GM12892 (cell line): ENCODE measurements around the gene PRKN.

Experiments used
- DNase-seq: peaks from one replicate; pipeline ENCODE4 v3.0.0; 2011; ENCODE audit not compliant: insufficient read length
- FAIRE-seq: peaks from 2 replicates; lab custom pipeline; 2011; peaks lifted over from hg19 to GRCh38; lab: Jason Lieb, UNC
- POLR2A ChIP-seq: IDR thresholded peaks from 2 replicates; pipeline ENCODE4 v1.6.1; 2011; ENCODE audit warnings: low read depth, low read length, control low read depth
- POLR2AphosphoS5 ChIP-seq: IDR thresholded peaks from 2 replicates; pipeline ENCODE4 v1.6.1; 2011; ENCODE audit warnings: low read depth, low read length, control low read depth
- TAF1 ChIP-seq: IDR thresholded peaks from 2 replicates; pipeline ENCODE4 v1.6.1; 2011; ENCODE audit warnings: low read depth, mild to moderate bottlenecking, control low read depth, low read length, borderline replicate concordance

The PRKN gene

GRCh38 chr6:162728706-162729105 is 1.1 kb upstream of the PRKN start:
- no peak for TF ChIP-seq POLR2AphosphoS5
- TF ChIP-seq POLR2A: no peak
- no peak for TF ChIP-seq TAF1
- FAIRE-seq: no peak
- no peak for DNase-seq

- FAIRE-seq (no peak), DNase-seq (no peak)
- TF ChIP-seq TAF1: no peak
- no peak for TF ChIP-seq POLR2AphosphoS5
- no peak for TF ChIP-seq POLR2A
These were observed 631 bp upstream of the PRKN start for GRCh38 chr6:162728197-162728596.

GRCh38 chr6:162726947-162727321 is 632 bp downstream of the PRKN start:
- DNase-seq (no peak), FAIRE-seq (no peak)
- TF ChIP-seq TAF1 (no peak), POLR2A (no peak), POLR2AphosphoS5 (no peak)

DNA sequence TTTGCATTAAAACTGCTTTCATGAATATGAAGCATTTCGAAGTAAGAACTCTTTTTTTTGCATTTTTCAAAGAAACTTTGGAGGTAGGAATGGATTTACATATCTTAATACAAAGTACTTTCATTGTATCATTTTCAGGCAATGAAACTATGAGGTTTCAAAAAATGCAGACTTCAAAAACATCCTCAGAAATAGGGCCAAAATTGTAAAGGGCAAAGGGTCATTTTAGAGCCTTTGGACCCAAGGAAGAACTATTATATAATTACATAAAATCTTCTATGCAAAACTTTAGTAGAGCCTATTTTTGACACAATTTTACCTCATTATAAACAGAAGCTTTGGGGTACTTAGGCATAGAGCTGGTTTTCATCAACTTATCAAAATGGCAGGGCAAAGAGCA is 4.9 kb downstream of the PRKN start:
- no peak for TF ChIP-seq POLR2AphosphoS5
- TF ChIP-seq POLR2A: no peak
- TF ChIP-seq TAF1: no peak
- no peak for DNase-seq
- no peak for FAIRE-seq

DNA sequence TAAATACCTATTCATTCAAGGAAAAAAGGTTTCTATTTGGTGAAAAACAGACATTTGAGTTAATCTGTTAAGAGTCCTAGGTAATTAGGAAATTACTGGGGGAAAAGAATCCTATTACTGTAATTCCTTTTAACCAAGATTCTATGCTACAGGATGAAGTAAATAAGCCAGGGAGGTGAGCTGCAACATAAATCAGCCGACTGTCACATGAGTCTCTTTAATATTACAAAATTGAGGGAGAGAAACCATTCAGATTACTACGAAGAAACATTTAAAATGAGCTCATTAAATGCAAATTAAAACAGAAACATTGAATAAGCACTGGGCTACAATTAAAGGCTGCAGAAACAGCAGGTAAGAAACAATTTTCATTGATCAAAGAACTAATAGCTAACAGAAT is 5.3 kb downstream of the PRKN start:
- DNase-seq (no peak), FAIRE-seq (no peak)
- TF ChIP-seq POLR2A: no peak
- TF ChIP-seq POLR2AphosphoS5: no peak
- no peak for TF ChIP-seq TAF1

DNA sequence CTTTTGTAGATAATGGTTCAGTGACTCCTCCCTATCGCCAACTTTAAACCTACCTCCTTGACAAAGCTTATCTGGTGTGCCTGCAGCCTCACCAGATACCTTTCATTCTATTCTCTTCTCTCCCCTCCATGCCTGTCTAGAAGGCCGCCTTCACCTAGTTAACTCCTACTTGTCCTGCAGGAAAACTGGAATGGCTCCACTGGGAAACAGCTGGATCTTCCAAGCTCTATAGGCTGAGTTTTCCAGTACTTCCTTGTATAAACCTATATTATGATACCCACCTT is 6.2 kb downstream of the PRKN start:
- FAIRE-seq (no peak), DNase-seq (no peak)
- TF ChIP-seq POLR2AphosphoS5 (no peak), POLR2A (no peak), TAF1 (no peak)

GRCh38 chr6:162719528-162719927 is 8.0 kb downstream of the PRKN start:
- DNase-seq (no peak), FAIRE-seq (no peak)
- TF ChIP-seq POLR2A: no peak
- no peak for TF ChIP-seq POLR2AphosphoS5
- TF ChIP-seq TAF1: no peak

DNA sequence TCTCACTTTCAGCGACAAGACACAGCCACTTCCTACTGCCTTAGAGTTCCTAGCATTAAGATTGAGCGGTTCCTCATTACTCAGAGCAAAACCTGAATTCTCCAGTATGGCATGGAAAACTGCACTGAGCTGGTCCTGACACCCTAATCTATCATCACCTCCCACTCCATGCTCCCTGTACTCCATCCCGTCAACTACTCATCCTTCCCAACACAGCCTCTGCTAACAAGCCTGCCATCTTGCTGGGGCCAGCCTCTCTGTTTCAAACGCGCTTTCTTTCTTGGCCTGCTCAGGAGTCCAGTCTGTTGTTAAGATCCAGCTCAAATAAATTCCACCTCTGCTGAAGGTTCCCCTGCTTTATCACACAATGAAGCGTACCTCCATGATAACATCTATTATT is 12.0 kb downstream of the PRKN start:
- TF ChIP-seq POLR2A: no peak
- no peak for TF ChIP-seq TAF1
- TF ChIP-seq POLR2AphosphoS5: no peak
- FAIRE-seq (no peak), DNase-seq (no peak)

DNA sequence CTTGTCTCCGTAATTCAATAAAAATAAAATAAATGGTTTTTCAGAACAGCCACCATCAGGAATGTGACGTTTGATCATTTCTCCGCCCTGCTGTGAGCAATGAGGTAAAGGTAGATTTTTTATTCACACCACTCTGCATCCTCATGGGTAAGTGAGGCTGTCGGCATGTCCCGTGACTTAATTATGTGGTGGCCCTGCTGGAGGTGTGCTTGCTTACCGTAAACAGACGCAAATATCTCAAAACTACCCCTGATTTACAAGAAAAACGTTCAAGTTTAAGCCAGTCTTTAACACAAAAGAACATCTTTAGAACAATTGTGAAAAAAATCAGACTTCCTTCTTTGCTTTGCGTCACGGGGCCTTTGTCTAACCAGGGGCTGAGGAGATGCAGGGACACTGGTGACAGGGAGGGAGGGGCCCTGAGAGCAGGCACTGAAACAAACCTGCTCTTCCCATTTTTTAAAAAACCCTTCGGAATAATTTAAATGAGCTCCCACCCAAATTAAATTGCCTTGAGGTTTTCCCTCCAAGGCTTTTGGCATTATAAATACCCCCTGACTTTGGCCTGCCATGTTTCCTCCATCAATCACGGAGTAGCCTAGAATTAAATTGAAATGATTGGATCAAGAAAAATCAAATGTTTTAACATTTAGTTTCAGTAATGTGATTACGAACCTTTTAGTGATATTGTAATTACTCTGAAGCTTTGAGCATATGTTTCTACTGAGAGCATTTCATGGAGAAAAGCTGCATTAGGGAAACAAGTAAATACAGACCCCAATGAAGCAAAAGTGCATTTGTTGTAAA is 13.4 kb downstream of the PRKN start:
- TF ChIP-seq POLR2AphosphoS5: no peak
- TF ChIP-seq POLR2A: no peak
- no peak for TF ChIP-seq TAF1
- FAIRE-seq: no peak
- no peak for DNase-seq

DNA sequence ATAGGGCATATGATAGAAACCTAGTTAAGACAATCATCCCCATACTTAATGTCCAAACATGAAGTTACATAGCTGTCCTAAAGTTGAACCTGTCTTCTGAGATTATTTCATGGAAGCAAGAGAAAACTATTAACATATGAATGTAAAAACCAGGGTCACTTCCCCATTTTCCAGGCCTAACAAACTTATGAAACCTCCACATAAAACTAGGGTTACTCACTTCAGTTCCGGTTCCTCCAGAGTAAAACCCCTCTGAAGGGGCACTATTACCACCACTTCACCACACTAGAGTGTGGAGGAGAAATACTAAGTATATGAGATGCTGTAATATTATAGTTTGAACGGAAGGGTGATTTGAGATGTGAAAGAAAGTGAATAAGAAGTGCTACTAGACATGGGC is 14.9 kb downstream of the PRKN start:
- TF ChIP-seq POLR2A (no peak), TAF1 (no peak), POLR2AphosphoS5 (no peak)
- FAIRE-seq: no peak
- no peak for DNase-seq

- TF ChIP-seq TAF1: no peak
- TF ChIP-seq POLR2AphosphoS5: no peak
- TF ChIP-seq POLR2A: no peak
- DNase-seq (no peak), FAIRE-seq (no peak)
These were observed 16.2 kb downstream of the PRKN start for GRCh38 chr6:162711376-162711775.

- TF ChIP-seq POLR2A (no peak), POLR2AphosphoS5 (no peak), TAF1 (no peak)
- DNase-seq: no peak
- FAIRE-seq: no peak
These were observed 16.6 kb downstream of the PRKN start for GRCh38 chr6:162710936-162711335.

DNA sequence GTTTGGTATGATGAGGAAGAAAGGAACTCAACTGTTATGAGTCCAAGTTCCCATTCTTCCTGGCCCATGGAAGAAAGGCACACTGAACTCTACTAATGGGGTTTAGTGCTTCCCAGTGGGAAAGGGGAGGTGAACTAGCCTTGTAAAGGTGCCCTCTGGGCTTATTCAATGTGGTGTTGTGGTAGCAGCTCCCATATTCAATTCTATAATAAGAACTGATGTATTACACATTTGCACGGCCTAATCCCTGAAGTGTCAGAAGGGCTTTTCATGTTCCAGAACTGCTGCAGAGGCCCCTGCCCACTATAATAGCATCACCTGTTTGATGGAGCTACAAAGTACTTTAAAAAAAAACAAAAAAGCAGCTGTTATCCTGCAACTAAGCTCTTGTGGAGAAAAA is 17.1 kb downstream of the PRKN start:
- DNase-seq: no peak
- FAIRE-seq: no peak
- no peak for TF ChIP-seq POLR2A
- TF ChIP-seq TAF1: no peak
- no peak for TF ChIP-seq POLR2AphosphoS5
